Liver (tissue), 9 donors: ENCODE results near the gene CCL16. TPM values are rescaled to one million over a fixed set of nuclear protein-coding genes. Genes with fewer than 3 reads are reported as not detected.
A peak's percentile ranks its signal among the peaks of the same experiment; 100 is the strongest.

ENCODE experiments used
- DNase-seq: peaks from one replicate; pipeline ENCODE4 v3.0.0-alpha.2; 2017; ENCODE audit warnings: low spot score
- H3K27ac ChIP-seq, 2 donors: one replicate each; pipeline ENCODE4 v1.7.0; 2013; ENCODE audit warnings: inconsistent platforms in 2 of 2, low read length in 2 of 2, control low read depth in 1 of 2, low read depth in 1 of 2, mild to moderate bottlenecking in 1 of 2
- H3K27me3 ChIP-seq, 4 donors: one replicate each; pipeline versions ENCODE4 v1.6.1 to v1.7.0; 2013; ENCODE audit warnings: low read length in 3 of 4, inconsistent platforms in 1 of 4, mild to moderate bottlenecking in 1 of 4, moderate library complexity in 1 of 4; ENCODE audit not compliant: control insufficient read depth in 4 of 4, insufficient read depth in 4 of 4
- H3K36me3 ChIP-seq, 4 donors: one replicate each; pipeline versions ENCODE4 v1.6.1 to v1.7.0; 2013; ENCODE audit warnings: low read length in 3 of 4, mild to moderate bottlenecking in 3 of 4, low read depth in 1 of 4, moderate library complexity in 1 of 4; ENCODE audit not compliant: control insufficient read depth in 4 of 4, insufficient read depth in 3 of 4
- H3K4me1 ChIP-seq, 4 donors: one replicate each; pipeline versions ENCODE4 v1.6.1 to v1.7.0; 2013; ENCODE audit warnings: low read length in 3 of 4, mild to moderate bottlenecking in 3 of 4, moderate library complexity in 1 of 4; ENCODE audit not compliant: control insufficient read depth in 4 of 4, insufficient read depth in 4 of 4
- H3K4me3 ChIP-seq, 3 donors: one replicate each; pipeline versions ENCODE4 v1.6.1 to v1.7.0; 2013; ENCODE audit warnings: low read length in 3 of 3, control low read depth in 1 of 3, low read depth in 1 of 3, mild to moderate bottlenecking in 1 of 3
- H3K9ac ChIP-seq, 2 donors: one replicate each; pipeline ENCODE4 v1.7.0; 2013; ENCODE audit warnings: low read length in 2 of 2, mild to moderate bottlenecking in 2 of 2, moderate library complexity in 2 of 2, control low read depth in 1 of 2, low read depth in 1 of 2
- H3K9me3 ChIP-seq, 4 donors: one replicate each; pipeline versions ENCODE4 v1.6.1 to v1.7.0; 2013; ENCODE audit warnings: low read length in 3 of 4; ENCODE audit not compliant: control insufficient read depth in 4 of 4
- ATF3 ChIP-seq: IDR thresholded peaks from 2 replicates; pipeline ENCODE4 v1.6.1; 2016; ENCODE audit warnings: antibody characterized with exemption
- CTCF ChIP-seq: fragments of 150-350 bp; IDR thresholded peaks from 2 replicates; pipeline ENCODE4 v1.5.1; 2017; ENCODE audit warnings: improper control_type of control experiment, low read depth, low read length; ENCODE audit not compliant: missing input control
- EGR1 ChIP-seq, 2 donors: IDR thresholded peaks; 2 replicates each; pipeline ENCODE4 v1.6.1; 2016 to 2018; ENCODE audit warnings: antibody characterized with exemption in 2 of 2, low read depth in 2 of 2
- FOXA1 ChIP-seq: IDR thresholded peaks from 2 replicates; pipeline ENCODE4 v1.6.1; 2016; ENCODE audit warnings: antibody characterized with exemption
- GABPA ChIP-seq, 2 donors: IDR thresholded peaks in 1 of 2; conservative IDR thresholded peaks in 1 of 2; 2 replicates each; pipeline ENCODE4 v1.6.1; 2016; ENCODE audit warnings: antibody characterized with exemption in 2 of 2, mild to moderate bottlenecking in 1 of 2, moderate library complexity in 1 of 2
- HNF4A ChIP-seq, 2 donors: conservative IDR thresholded peaks; 2 replicates each; pipeline ENCODE4 v1.6.1; 2016; ENCODE audit warnings: antibody characterized with exemption in 2 of 2, mild to moderate bottlenecking in 2 of 2
- HNF4G ChIP-seq: IDR thresholded peaks from 2 replicates; pipeline ENCODE4 v1.6.1; 2016; ENCODE audit warnings: antibody characterized with exemption
- JUND ChIP-seq, 2 donors: IDR thresholded peaks; 2 replicates each; pipeline ENCODE4 v1.6.1; 2016; ENCODE audit warnings: antibody characterized with exemption in 2 of 2
- MAX ChIP-seq: IDR thresholded peaks from 2 replicates; pipeline ENCODE4 v1.6.1; 2016; ENCODE audit warnings: antibody characterized with exemption
- NR2F2 ChIP-seq: IDR thresholded peaks from 2 replicates; pipeline ENCODE4 v1.6.1; 2016; ENCODE audit warnings: antibody characterized with exemption
- RAD21 ChIP-seq, 2 donors: IDR thresholded peaks; 2 replicates each; pipeline ENCODE4 v1.6.1; 2016; ENCODE audit warnings: antibody characterized with exemption in 2 of 2, mild to moderate bottlenecking in 2 of 2
- REST ChIP-seq: IDR thresholded peaks from 2 replicates; pipeline ENCODE4 v1.6.1; 2016; ENCODE audit warnings: antibody characterized with exemption, mild to moderate bottlenecking
- RXRA ChIP-seq, 2 donors: IDR thresholded peaks; 2 replicates each; pipeline ENCODE4 v1.6.1; 2017 to 2018; ENCODE audit warnings: antibody characterized with exemption in 2 of 2, mild to moderate bottlenecking in 1 of 2
- SP1 ChIP-seq: IDR thresholded peaks from 2 replicates; pipeline ENCODE4 v1.6.1; 2018; ENCODE audit warnings: antibody characterized with exemption, mild to moderate bottlenecking
- TAF1 ChIP-seq: conservative IDR thresholded peaks from 2 replicates; pipeline ENCODE4 v1.6.1; 2016; ENCODE audit warnings: antibody characterized with exemption, mild to moderate bottlenecking
- YY1 ChIP-seq: IDR thresholded peaks from 2 replicates; pipeline ENCODE4 v1.6.1; 2016; ENCODE audit warnings: antibody characterized with exemption, mild to moderate bottlenecking
- ZBTB33 ChIP-seq: IDR thresholded peaks from 2 replicates; pipeline ENCODE4 v1.6.1; 2016; ENCODE audit warnings: antibody characterized with exemption
- WGBS: extraction: QIAGEN DNeasy Blood & Tissue Kit; methylation state at CpG from one replicate; pipeline ENCODE4 v1.1.7; 2013; 5-methylcytosine and 5-hydroxymethylcytosine counted together
- polyA plus RNA-seq, 2 donors: library from polyadenylated mRNA; stranded (reverse) in 1 of 2; unstranded in 1 of 2; fragments of 200-250 nt in 1 of 2; fragments of >200 nt in 1 of 2; fragmentation: Nextera tagmentation in 1 of 2; extraction: Ambion mirVana in 1 of 2; gene quantifications; one replicate each; pipeline versions ENCODE4 v1.2.1 to v1.2.3, GENCODE V29; 2013 to 2015
- total RNA-seq, 2 donors: library from RNA; depleted of rRNA; stranded (reverse); fragments of >200 nt; gene quantifications; one replicate each; pipeline ENCODE4 v1.2.3, GENCODE V29; 2014
- donor health status: healthy.
- donor health status: healthy.
- donor health status: healthy.
- donor health status: healthy.
- donor health status: healthy.

The CCL16 gene
- total and polyA plus RNA-seq, 4 donors, result 0.65 to 22.3 (median 14.9) TPM

- Histone ChIP-seq H3K4me1 (peaks cover 13 to 45% (median 27%) of the 10 kb centered on the region in 4 donors), H3K9me3 (no peaks in the 10 kb centered on the region), H3K36me3 (peaks cover 0 to 4% (median under 1%) of the 10 kb centered on the region in 4 donors), H3K27ac (peak overlapping the region; percentile 72 to 90), H3K27me3 (no peaks in the 10 kb centered on the region), H3K4me3 (no peak overlapping the region), H3K9ac (no peak overlapping the region)
- TF ChIP-seq HNF4A (conservative IDR thresholded peaks at IDR 0.05) (no peak), HNF4G (no peak), FOXA1 (no peak), YY1 (no peak), RAD21 (IDR thresholded peaks at IDR 0.05) (no peak)
- 80% methylated on average over 3 of the region's 3 CpGs for WGBS
- no peak for DNase-seq
Measured at GRCh38 chr17:35982409-35983191, 1.3 kb upstream of the CCL16 start.

GRCh38 chr17:35981908-35982330 lies 622 bp upstream of the CCL16 start:
- peak overlapping the region in 1 of 2 donors; percentile 77 for H3K9ac ChIP-seq
- DNase-seq, result peak; percentile 55

More at GRCh38 chr17:35981908-35982330, 622 bp upstream of the CCL16 start:
- peaks cover 14 to 48% (median 32%) of the 10 kb centered on the region in 4 donors for H3K4me1 ChIP-seq
- no peaks in the 10 kb centered on the region for H3K9me3 ChIP-seq
- H3K27ac ChIP-seq, result peak overlapping the region; percentile 72 to 90
- TF ChIP-seq CTCF (peak; percentile 81), TAF1 (no peak), JUND (IDR thresholded peaks at IDR 0.05) (peak; percentile 38 to 65), RAD21 (IDR thresholded peaks at IDR 0.05) (peak; percentile 88 to 95), EGR1 (IDR thresholded peaks at IDR 0.05; ENCODE audit: low read depth in 2 of 2) (no peak), ZBTB33 (peak; percentile 53), MAX (no peak), SP1 (peak; percentile 85), GABPA (IDR thresholded peaks at IDR 0.05 in 1 of 2, conservative IDR thresholded peaks at IDR 0.05 in 1 of 2) (no peak), YY1 (peak; percentile 59), RXRA (IDR thresholded peaks at IDR 0.05) (peak; percentile 83 to 85), HNF4G (peak; percentile 96), ATF3 (no peak), NR2F2 (peak; percentile 39), REST (no peak), HNF4A (conservative IDR thresholded peaks at IDR 0.05) (peak; percentile 98 to 99)
- peak overlapping the region in 2 of 3 donors; percentile 51 to 61 for H3K4me3 ChIP-seq
- H3K27me3 ChIP-seq, result no peaks in the 10 kb centered on the region
- WGBS, result 26% methylated on average over 4 of the region's 4 CpGs
- peaks cover 0 to 4% (median under 1%) of the 10 kb centered on the region in 4 donors for H3K36me3 ChIP-seq
